ENCODE results near the gene MAB21L4. TPM values are rescaled to one million over a fixed set of nuclear protein-coding genes. Genes with fewer than 3 reads are reported as not detected.

MAB21L4 gene
- polyA plus RNA-seq, 1 of the 3 experiments (the other 2 are of a cell fraction), result not detected

DNA sequence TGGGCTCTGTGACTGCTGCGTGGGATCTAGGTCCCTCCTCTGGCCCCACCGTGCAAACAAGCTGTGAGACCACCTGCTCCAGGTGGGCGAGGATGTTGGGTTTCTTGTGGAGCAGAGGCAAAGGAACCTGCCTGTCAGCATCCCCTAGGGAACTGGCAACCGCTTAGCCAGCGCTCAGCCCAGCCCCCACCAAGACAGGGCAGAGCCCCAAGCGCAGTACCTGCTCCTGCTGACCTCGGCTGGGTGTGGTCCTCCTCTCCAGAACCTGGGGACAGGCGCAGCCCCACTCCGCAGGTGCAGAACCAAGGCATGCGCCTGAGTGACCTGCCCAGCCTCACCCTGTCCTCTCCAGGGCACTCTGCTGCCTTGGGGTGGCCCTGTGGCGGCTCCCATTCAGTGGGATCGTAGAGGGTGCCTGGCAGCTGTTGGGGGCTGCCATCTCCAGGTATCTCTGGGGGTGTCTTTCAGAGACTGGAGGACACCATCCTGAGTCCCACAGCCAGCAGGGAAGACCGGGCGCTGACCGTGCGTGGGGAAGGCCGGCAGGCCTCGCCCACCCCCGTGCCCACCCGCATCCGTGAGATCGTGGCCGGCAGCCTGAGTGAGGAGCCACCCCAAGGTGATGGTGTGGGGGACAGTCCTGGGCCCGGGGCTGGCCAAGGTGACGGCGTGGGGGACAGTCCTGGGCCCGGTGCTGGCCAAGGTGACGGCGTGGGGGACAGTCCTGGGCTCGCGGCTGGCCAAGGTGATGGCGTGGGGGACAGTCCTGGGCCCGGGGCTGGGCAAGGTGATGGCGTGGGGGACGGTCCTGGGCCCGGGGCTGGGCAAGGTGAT lies 22.5 kb upstream of the MAB21L4 start:
- Histone ChIP-seq H3K4me3 (ENCODE audit: low read depth in 2 of 2, low read length in 1 of 2) (no peak overlapping the region), H3K9ac (no peak overlapping the region), H3K9me3 (no peaks in the 10 kb centered on the region), H3K4me2 (no peak overlapping the region), H3K79me2 (ENCODE audit: insufficient read depth) (no peaks in the 10 kb centered on the region), H4K20me1 (ENCODE audit: insufficient read depth) (no peaks in the 10 kb centered on the region), H3K36me3 (replicated peaks in 1 of 2; ENCODE audit: control insufficient read depth in 1 of 2, insufficient read depth in 2 of 2, low read length in 1 of 2) (no peaks in the 10 kb centered on the region), H3K27me3 (ENCODE audit: insufficient read depth) (no peaks in the 10 kb centered on the region), H3K4me1 (ENCODE audit: control insufficient read depth in 1 of 2, insufficient read depth in 2 of 2, low read depth in 1 of 2, low read length in 1 of 2) (peaks cover 7 to 48% of the 10 kb centered on the region in 2 experiments; a peak in 2 of 4 replicates), H3F3A (replicated peaks; ENCODE audit: insufficient read depth) (no peaks in the 10 kb centered on the region), H3K27ac (ENCODE audit: low read depth in 2 of 2, low read length in 1 of 2) (no peak overlapping the region; a peak in 1 of 4 replicates), H2AFZ (ENCODE audit: low read depth) (no peak overlapping the region), H3K9me2 (no peaks in the 10 kb centered on the region)
- 97% methylated on average over 10 of the region's 36 CpGs for WGBS (ENCODE audit: low lambda C conversion rate)
- DNase-seq, result peak; percentile 18
- ChIA-PET POLR2A (no interaction called here), CTCF (interaction anchor here (0.6 to 3.1 kb wide), 3 partner anchors 67 to 160 kb away, joined by 4 to 13 read pairs (median 6); no protein-coding TSS in a partner anchor)
- TF ChIP-seq YY1 (IDR thresholded peaks at IDR 0.05; ENCODE audit: low read depth), result no peak
- no peak for TF ChIP-seq TAF1 (IDR thresholded peaks at IDR 0.05; ENCODE audit: borderline replicate concordance, low read depth, low read length)
- no peak for TF ChIP-seq RXRA (IDR thresholded peaks at IDR 0.05; ENCODE audit: borderline replicate concordance, low read depth)
- TF ChIP-seq MXI1 (IDR thresholded peaks at IDR 0.05; ENCODE audit: low read depth, low read length), result no peak
- TF ChIP-seq EZH2phosphoT487 (IDR thresholded peaks at IDR 0.05; ENCODE audit: borderline replicate concordance, low read depth), result no peak
- TF ChIP-seq RFX5 (IDR thresholded peaks at IDR 0.05; ENCODE audit: low read length), result no peak
- no peak for TF ChIP-seq FOSL2 (IDR thresholded peaks at IDR 0.05; ENCODE audit: borderline replicate concordance, low read depth)
- TF ChIP-seq NRF1 (IDR thresholded peaks at IDR 0.05; ENCODE audit: low read depth, low read length), result no peak
- TF ChIP-seq ELF1 (IDR thresholded peaks at IDR 0.05), result no peak
- TF ChIP-seq, protein P1, sequence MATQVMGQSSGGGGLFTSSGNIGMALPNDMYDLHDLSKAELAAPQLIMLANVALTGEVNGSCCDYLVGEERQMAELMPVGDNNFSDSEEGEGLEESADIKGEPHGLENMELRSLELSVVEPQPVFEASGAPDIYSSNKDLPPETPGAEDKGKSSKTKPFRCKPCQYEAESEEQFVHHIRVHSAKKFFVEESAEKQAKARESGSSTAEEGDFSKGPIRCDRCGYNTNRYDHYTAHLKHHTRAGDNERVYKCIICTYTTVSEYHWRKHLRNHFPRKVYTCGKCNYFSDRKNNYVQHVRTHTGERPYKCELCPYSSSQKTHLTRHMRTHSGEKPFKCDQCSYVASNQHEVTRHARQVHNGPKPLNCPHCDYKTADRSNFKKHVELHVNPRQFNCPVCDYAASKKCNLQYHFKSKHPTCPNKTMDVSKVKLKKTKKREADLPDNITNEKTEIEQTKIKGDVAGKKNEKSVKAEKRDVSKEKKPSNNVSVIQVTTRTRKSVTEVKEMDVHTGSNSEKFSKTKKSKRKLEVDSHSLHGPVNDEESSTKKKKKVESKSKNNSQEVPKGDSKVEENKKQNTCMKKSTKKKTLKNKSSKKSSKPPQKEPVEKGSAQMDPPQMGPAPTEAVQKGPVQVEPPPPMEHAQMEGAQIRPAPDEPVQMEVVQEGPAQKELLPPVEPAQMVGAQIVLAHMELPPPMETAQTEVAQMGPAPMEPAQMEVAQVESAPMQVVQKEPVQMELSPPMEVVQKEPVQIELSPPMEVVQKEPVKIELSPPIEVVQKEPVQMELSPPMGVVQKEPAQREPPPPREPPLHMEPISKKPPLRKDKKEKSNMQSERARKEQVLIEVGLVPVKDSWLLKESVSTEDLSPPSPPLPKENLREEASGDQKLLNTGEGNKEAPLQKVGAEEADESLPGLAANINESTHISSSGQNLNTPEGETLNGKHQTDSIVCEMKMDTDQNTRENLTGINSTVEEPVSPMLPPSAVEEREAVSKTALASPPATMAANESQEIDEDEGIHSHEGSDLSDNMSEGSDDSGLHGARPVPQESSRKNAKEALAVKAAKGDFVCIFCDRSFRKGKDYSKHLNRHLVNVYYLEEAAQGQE (IDR thresholded peaks at IDR 0.05; ENCODE audit: low read depth, low read length), result no peak
- TF ChIP-seq GATA2 (CRISPR knock-in tag; IDR thresholded peaks at IDR 0.05), result no peak
- TF ChIP-seq, protein P2, sequence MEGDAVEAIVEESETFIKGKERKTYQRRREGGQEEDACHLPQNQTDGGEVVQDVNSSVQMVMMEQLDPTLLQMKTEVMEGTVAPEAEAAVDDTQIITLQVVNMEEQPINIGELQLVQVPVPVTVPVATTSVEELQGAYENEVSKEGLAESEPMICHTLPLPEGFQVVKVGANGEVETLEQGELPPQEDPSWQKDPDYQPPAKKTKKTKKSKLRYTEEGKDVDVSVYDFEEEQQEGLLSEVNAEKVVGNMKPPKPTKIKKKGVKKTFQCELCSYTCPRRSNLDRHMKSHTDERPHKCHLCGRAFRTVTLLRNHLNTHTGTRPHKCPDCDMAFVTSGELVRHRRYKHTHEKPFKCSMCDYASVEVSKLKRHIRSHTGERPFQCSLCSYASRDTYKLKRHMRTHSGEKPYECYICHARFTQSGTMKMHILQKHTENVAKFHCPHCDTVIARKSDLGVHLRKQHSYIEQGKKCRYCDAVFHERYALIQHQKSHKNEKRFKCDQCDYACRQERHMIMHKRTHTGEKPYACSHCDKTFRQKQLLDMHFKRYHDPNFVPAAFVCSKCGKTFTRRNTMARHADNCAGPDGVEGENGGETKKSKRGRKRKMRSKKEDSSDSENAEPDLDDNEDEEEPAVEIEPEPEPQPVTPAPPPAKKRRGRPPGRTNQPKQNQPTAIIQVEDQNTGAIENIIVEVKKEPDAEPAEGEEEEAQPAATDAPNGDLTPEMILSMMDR (IDR thresholded peaks at IDR 0.05), result no peak
- TF ChIP-seq, protein P3, sequence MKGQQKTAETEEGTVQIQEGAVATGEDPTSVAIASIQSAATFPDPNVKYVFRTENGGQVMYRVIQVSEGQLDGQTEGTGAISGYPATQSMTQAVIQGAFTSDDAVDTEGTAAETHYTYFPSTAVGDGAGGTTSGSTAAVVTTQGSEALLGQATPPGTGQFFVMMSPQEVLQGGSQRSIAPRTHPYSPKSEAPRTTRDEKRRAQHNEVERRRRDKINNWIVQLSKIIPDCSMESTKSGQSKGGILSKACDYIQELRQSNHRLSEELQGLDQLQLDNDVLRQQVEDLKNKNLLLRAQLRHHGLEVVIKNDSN (IDR thresholded peaks at IDR 0.05; ENCODE audit: borderline replicate concordance, low read depth), result no peak
